ENCODE data around the gene LILRA1. TPM values are rescaled to one million over a fixed set of nuclear protein-coding genes. Genes with fewer than 3 reads are reported as not detected.
"Not testable (repeated sequence)": the region's sequence is repeated elsewhere in the genome, so short reads cannot be mapped to it uniquely, and the experiment has no call there.

LILRA1 gene
- total and polyA plus RNA-seq, 4 experiments from 2014 or later = not detected

- H3K4me3 ChIP-seq (ENCODE audit: low read length in 2 of 2); intact Hi-C loops (cut with micrococcal nuclease); H3K36me3 ChIP-seq (ENCODE audit: insufficient read depth, low read length); H3K27ac Mint-ChIP-seq; CTCF ChIA-PET (ENCODE audit: partially characterized antibody); H3K4me1 Mint-ChIP-seq; H3K27ac ChIP-seq (ENCODE audit: low read depth, low read length); DNase-seq; POLR2A ChIA-PET (ENCODE audit: partially characterized antibody); H3K4me1 ChIP-seq (ENCODE audit: insufficient read depth, low read length); H3K36me3 Mint-ChIP-seq; H3K27me3 ChIP-seq (ENCODE audit: insufficient read depth, low read length); H3K4me3 Mint-ChIP-seq; H3K9me3 Mint-ChIP-seq; H3K9me3 ChIP-seq (ENCODE audit: control insufficient read depth in 1 of 2, low read length in 2 of 2): not testable (repeated sequence)
- H3K27me3 Mint-ChIP-seq = peaks cover 26 to 35% of the 10 kb centered on the region in 2 donors
Measured at GRCh38 chr19:54624934-54625730, 31.7 kb downstream of the LILRA1 start.

- H3K4me1 Mint-ChIP-seq = peaks cover 0 to 2% (median 0%) of the 10 kb centered on the region in 4 donors
- H3K27me3 Mint-ChIP-seq = peaks cover 30 to 46% of the 10 kb centered on the region in 2 donors
- Histone ChIP-seq H3K27me3 (ENCODE audit: insufficient read depth, low read length) (no peaks in the 10 kb centered on the region), H3K36me3 (ENCODE audit: insufficient read depth, low read length) (no peaks in the 10 kb centered on the region), H3K27ac (ENCODE audit: low read depth, low read length) (no peak overlapping the region), H3K4me1 (ENCODE audit: insufficient read depth, low read length) (no peaks in the 10 kb centered on the region), H3K9me3 (ENCODE audit: control insufficient read depth in 1 of 2, low read length in 2 of 2) (no peaks in the 10 kb centered on the region), H3K4me3 (ENCODE audit: low read length in 2 of 2) (no peak overlapping the region)
- no peak overlapping the region for H3K27ac Mint-ChIP-seq
- CTCF ChIA-PET (ENCODE audit: partially characterized antibody) = interaction anchor here (1.9 kb wide), 1 partner anchor 26 kb away, joined by 5 read pairs; no protein-coding TSS in a partner anchor
- H3K9me3 Mint-ChIP-seq = peaks cover 0 to 6% (median 3%) of the 10 kb centered on the region in 8 donors
- no peak overlapping the region for H3K4me3 Mint-ChIP-seq
- intact Hi-C loops (cut with micrococcal nuclease) = no loop called here
- no peak for DNase-seq
- H3K36me3 Mint-ChIP-seq = no peaks in the 10 kb centered on the region
- POLR2A ChIA-PET (ENCODE audit: partially characterized antibody) = no interaction called here
Measured at GRCh38 chr19:54626757-54627156, 33.3 kb downstream of the LILRA1 start.

DNA sequence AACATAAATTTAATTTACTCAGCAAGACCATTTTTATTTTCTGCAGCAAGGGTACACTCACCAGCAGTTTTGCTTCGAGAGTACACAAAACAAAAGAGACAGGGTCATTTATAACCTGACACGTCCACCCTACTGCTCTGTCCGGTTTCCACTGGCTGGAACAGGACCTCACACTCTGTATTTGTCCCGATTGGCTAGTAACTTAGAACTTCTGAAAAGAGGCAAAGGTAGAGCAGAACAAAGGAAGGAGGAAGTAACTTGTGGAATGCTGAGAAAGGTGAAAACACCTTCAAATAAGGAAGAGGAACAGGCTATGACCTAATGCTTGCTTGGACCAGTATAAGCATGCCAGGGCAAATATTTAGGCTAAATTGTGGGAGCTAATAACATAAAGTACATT lies 34.5 kb downstream of the LILRA1 start:
- POLR2A ChIA-PET (ENCODE audit: partially characterized antibody); DNase-seq; H3K27me3 ChIP-seq (ENCODE audit: insufficient read depth, low read length); H3K9me3 ChIP-seq (ENCODE audit: control insufficient read depth in 1 of 2, low read length in 2 of 2); H3K4me3 ChIP-seq (ENCODE audit: low read length in 2 of 2); intact Hi-C loops (cut with micrococcal nuclease); H3K4me1 Mint-ChIP-seq; H3K4me3 Mint-ChIP-seq; H3K36me3 ChIP-seq (ENCODE audit: insufficient read depth, low read length); H3K36me3 Mint-ChIP-seq; H3K4me1 ChIP-seq (ENCODE audit: insufficient read depth, low read length); H3K9me3 Mint-ChIP-seq; H3K27ac ChIP-seq (ENCODE audit: low read depth, low read length); H3K27ac Mint-ChIP-seq: not testable (repeated sequence)
- CTCF ChIA-PET (ENCODE audit: partially characterized antibody) = interaction anchor here (1.9 kb wide), 1 partner anchor 25 kb away, joined by 5 read pairs; no protein-coding TSS in a partner anchor
- H3K27me3 Mint-ChIP-seq = peaks cover 29 to 49% of the 10 kb centered on the region in 2 donors

GRCh38 chr19:54630262-54630661 lies 36.8 kb downstream of the LILRA1 start, which contains the start of gene LILRB1:
TSS of gene LILRB1 (plus strand) at chr19:54630484. CDS start at chr19:54631074, 590 bp downstream.
- H3K4me3 Mint-ChIP-seq; H3K9me3 Mint-ChIP-seq; H3K4me1 ChIP-seq (ENCODE audit: insufficient read depth, low read length); H3K36me3 ChIP-seq (ENCODE audit: insufficient read depth, low read length); intact Hi-C loops (cut with micrococcal nuclease); DNase-seq; H3K4me1 Mint-ChIP-seq; H3K27ac ChIP-seq (ENCODE audit: low read depth, low read length); H3K27me3 ChIP-seq (ENCODE audit: insufficient read depth, low read length); H3K36me3 Mint-ChIP-seq; H3K9me3 ChIP-seq (ENCODE audit: control insufficient read depth in 1 of 2, low read length in 2 of 2); POLR2A ChIA-PET (ENCODE audit: partially characterized antibody); H3K4me3 ChIP-seq (ENCODE audit: low read length in 2 of 2): not testable (repeated sequence)
- CTCF ChIA-PET (ENCODE audit: partially characterized antibody) = interaction anchor here (0.7 kb wide), 1 partner anchor 22 kb away, joined by 3 read pairs; no protein-coding TSS in a partner anchor
- Mint-ChIP-seq H3K27me3 (peaks cover 22 to 43% of the 10 kb centered on the region in 2 donors), H3K27ac (peak within 1 kb of the TSS in 1 of 7 donors; percentile 2)

GRCh38 chr19:54630782-54631181 lies 37.4 kb downstream of the LILRA1 start:
- ChIA-PET CTCF (ENCODE audit: partially characterized antibody) (interaction anchor here (0.7 kb wide), 1 partner anchor 22 kb away, joined by 3 read pairs; no protein-coding TSS in a partner anchor), POLR2A (ENCODE audit: partially characterized antibody) (no interaction called here)
- Histone ChIP-seq H3K36me3 (ENCODE audit: insufficient read depth, low read length) (no peaks in the 10 kb centered on the region), H3K4me1 (ENCODE audit: insufficient read depth, low read length) (no peaks in the 10 kb centered on the region), H3K27me3 (ENCODE audit: insufficient read depth, low read length) (no peaks in the 10 kb centered on the region), H3K9me3 (ENCODE audit: control insufficient read depth in 1 of 2, low read length in 2 of 2) (no peaks in the 10 kb centered on the region), H3K27ac (ENCODE audit: low read depth, low read length) (no peak overlapping the region), H3K4me3 (ENCODE audit: low read length in 2 of 2) (no peak overlapping the region)
- H3K4me3 Mint-ChIP-seq = no peak overlapping the region
- no peak for DNase-seq
- H3K9me3 Mint-ChIP-seq = peaks cover 0 to 6% (median 3%) of the 10 kb centered on the region in 8 donors
- no peaks in the 10 kb centered on the region for H3K36me3 Mint-ChIP-seq
- no peaks in the 10 kb centered on the region for H3K4me1 Mint-ChIP-seq
- intact Hi-C loops (cut with micrococcal nuclease) = no loop called here
- H3K27me3 Mint-ChIP-seq = peaks cover 22 to 42% of the 10 kb centered on the region in 2 donors
- H3K27ac Mint-ChIP-seq = no peak overlapping the region

DNA sequence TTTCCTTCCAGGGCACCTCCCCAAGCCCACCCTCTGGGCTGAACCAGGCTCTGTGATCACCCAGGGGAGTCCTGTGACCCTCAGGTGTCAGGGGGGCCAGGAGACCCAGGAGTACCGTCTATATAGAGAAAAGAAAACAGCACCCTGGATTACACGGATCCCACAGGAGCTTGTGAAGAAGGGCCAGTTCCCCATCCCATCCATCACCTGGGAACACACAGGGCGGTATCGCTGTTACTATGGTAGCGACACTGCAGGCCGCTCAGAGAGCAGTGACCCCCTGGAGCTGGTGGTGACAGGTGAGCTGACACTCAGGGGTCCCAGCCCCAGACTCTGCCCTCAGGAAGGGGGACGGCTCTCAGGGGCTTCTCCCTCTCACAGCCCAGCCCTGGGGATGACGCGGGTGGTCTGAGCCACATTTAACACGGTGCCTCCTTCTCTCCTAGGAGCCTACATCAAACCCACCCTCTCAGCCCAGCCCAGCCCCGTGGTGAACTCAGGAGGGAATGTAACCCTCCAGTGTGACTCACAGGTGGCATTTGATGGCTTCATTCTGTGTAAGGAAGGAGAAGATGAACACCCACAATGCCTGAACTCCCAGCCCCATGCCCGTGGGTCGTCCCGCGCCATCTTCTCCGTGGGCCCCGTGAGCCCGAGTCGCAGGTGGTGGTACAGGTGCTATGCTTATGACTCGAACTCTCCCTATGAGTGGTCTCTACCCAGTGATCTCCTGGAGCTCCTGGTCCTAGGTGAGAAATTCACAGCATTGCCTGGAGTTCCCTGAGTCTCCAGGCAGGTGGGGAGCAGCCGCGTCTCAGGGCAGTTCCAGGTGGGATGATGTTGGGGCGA lies 38.3 kb downstream of the LILRA1 start:
- H3K9me3 Mint-ChIP-seq; H3K4me3 ChIP-seq (ENCODE audit: low read length in 2 of 2); intact Hi-C loops (cut with micrococcal nuclease); H3K27ac ChIP-seq (ENCODE audit: low read depth, low read length); H3K9me3 ChIP-seq (ENCODE audit: control insufficient read depth in 1 of 2, low read length in 2 of 2); H3K4me1 Mint-ChIP-seq; POLR2A ChIA-PET (ENCODE audit: partially characterized antibody); H3K36me3 ChIP-seq (ENCODE audit: insufficient read depth, low read length); H3K36me3 Mint-ChIP-seq; H3K4me3 Mint-ChIP-seq; H3K4me1 ChIP-seq (ENCODE audit: insufficient read depth, low read length); DNase-seq; H3K27me3 ChIP-seq (ENCODE audit: insufficient read depth, low read length); CTCF ChIA-PET (ENCODE audit: partially characterized antibody): not testable (repeated sequence)
- Mint-ChIP-seq H3K27ac (peak overlapping the region in 1 of 7 donors; percentile 60), H3K27me3 (peaks cover 17 to 38% of the 10 kb centered on the region in 2 donors)

DNA sequence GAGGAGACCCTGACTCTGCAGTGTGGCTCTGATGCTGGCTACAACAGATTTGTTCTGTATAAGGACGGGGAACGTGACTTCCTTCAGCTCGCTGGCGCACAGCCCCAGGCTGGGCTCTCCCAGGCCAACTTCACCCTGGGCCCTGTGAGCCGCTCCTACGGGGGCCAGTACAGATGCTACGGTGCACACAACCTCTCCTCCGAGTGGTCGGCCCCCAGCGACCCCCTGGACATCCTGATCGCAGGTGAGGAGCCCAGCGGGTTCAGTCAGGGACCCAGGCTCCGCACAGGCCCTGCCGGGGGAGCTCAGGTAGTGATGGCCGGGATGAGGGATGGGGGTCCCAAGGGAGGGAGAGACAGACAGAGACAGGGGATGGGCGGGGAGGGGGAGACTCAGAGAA lies 39.1 kb downstream of the LILRA1 start:
- DNase-seq; H3K4me3 Mint-ChIP-seq; H3K4me1 ChIP-seq (ENCODE audit: insufficient read depth, low read length); H3K27ac Mint-ChIP-seq; CTCF ChIA-PET (ENCODE audit: partially characterized antibody); H3K36me3 ChIP-seq (ENCODE audit: insufficient read depth, low read length); H3K9me3 ChIP-seq (ENCODE audit: control insufficient read depth in 1 of 2, low read length in 2 of 2); H3K4me3 ChIP-seq (ENCODE audit: low read length in 2 of 2); intact Hi-C loops (cut with micrococcal nuclease); H3K9me3 Mint-ChIP-seq; H3K27me3 ChIP-seq (ENCODE audit: insufficient read depth, low read length); POLR2A ChIA-PET (ENCODE audit: partially characterized antibody); H3K36me3 Mint-ChIP-seq; H3K4me1 Mint-ChIP-seq; H3K27ac ChIP-seq (ENCODE audit: low read depth, low read length): not testable (repeated sequence)
- H3K27me3 Mint-ChIP-seq = peaks cover 14 to 33% of the 10 kb centered on the region in 2 donors

Data from CD4-positive, alpha-beta memory T cell (primary cell).